Hepatocyte (in vitro differentiated cells): ENCODE measurements around the gene PRR36. TPM values are rescaled to one million over a fixed set of nuclear protein-coding genes. Genes with fewer than 3 reads are reported as not detected.

Source experiments
- DNase-seq: peaks from one replicate; pipeline ENCODE4 v3.0.0-alpha.2; 2016; ENCODE audit warnings: low spot score
- H2AFZ ChIP-seq: fragments of 200-600 bp; sonication (generic); 2 replicates; pipeline ENCODE4 v1.6.0; 2016; ENCODE audit warnings: antibody characterized with exemption, mild to moderate bottlenecking
- H3K27ac ChIP-seq: fragments of 200-600 bp; sonication (generic); 2 replicates; pipeline ENCODE4 v1.5.1; 2016; ENCODE audit warnings: mild to moderate bottlenecking
- H3K27me3 ChIP-seq: fragments of 200-600 bp; sonication (generic); 2 replicates; pipeline ENCODE4 v1.6.1; 2016
- H3K36me3 ChIP-seq: fragments of 200-600 bp; sonication (generic); replicated peaks from 2 replicates; pipeline ENCODE4 v1.5.1; 2016; ENCODE audit warnings: low read depth; ENCODE audit not compliant: insufficient read depth
- H3K4me1 ChIP-seq: fragments of 200-600 bp; sonication (generic); 2 replicates; pipeline ENCODE4 v1.5.1; 2016; ENCODE audit warnings: mild to moderate bottlenecking, moderate library complexity; ENCODE audit not compliant: insufficient read depth
- H3K4me2 ChIP-seq: fragments of 200-600 bp; sonication (generic); 2 replicates; pipeline ENCODE4 v1.6.0; 2016
- H3K4me3 ChIP-seq: fragments of 200-600 bp; sonication (generic); 2 replicates; pipeline ENCODE4 v1.5.1; 2016; ENCODE audit warnings: mild to moderate bottlenecking
- H3K79me2 ChIP-seq: fragments of 200-600 bp; sonication (generic); 2 replicates; pipeline ENCODE4 v1.6.0; 2017; ENCODE audit warnings: mild to moderate bottlenecking
- H3K9me2 ChIP-seq: fragments of 200-600 bp; sonication (generic); replicated peaks from 2 replicates; pipeline ENCODE4 v1.6.0; 2017; ENCODE audit warnings: mild to moderate bottlenecking; ENCODE audit not compliant: insufficient read depth
- H3K9me3 ChIP-seq: fragments of 200-600 bp; sonication (generic); 2 replicates; pipeline ENCODE4 v1.5.1; 2016; ENCODE audit warnings: low read depth, mild to moderate bottlenecking
- H4K20me1 ChIP-seq: fragments of 200-600 bp; sonication (generic); 2 replicates; pipeline ENCODE4 v1.6.0; 2016; ENCODE audit warnings: mild to moderate bottlenecking; ENCODE audit not compliant: insufficient read depth, poor library complexity, severe bottlenecking
- EZH2 ChIP-seq: fragments of 200-600 bp; sonication (generic); IDR thresholded peaks from 2 replicates; pipeline ENCODE4 v1.6.1; 2016; ENCODE audit warnings: antibody characterized with exemption, mild to moderate bottlenecking, borderline replicate concordance
- EZH2phosphoT487 ChIP-seq: fragments of 200-600 bp; sonication (generic); IDR thresholded peaks from one replicate; pipeline ENCODE4 v1.6.1; 2018; ENCODE audit warnings: antibody characterized with exemption, mild to moderate bottlenecking, low read depth, moderate library complexity; ENCODE audit not compliant: unreplicated experiment, severe bottlenecking
- WGBS: methylation state at CpG from one replicate; pipeline ENCODE4 v1.1.6; 2016; ENCODE audit warnings: low lambda C conversion rate; ENCODE audit errors: missing lambda C conversion rate; 5-methylcytosine and 5-hydroxymethylcytosine counted together
- polyA plus RNA-seq: library from polyadenylated mRNA; unstranded; fragments of >200 nt; fragmentation: Nextera tagmentation; extraction: Ambion mirVana; gene quantifications from 2 replicates; pipeline ENCODE4 v1.2.1, GENCODE V29; 2016
- total RNA-seq: library from RNA; depleted of rRNA; stranded (reverse); fragments of >200 nt; gene quantifications from 2 replicates; pipeline ENCODE4 v1.2.3, GENCODE V29; 2014
- TF ChIP-seq, protein P1 (sequence below): fragments of 200-600 bp; sonication (generic); IDR thresholded peaks from 2 replicates; pipeline ENCODE4 v1.5.1; 2016; ENCODE audit warnings: antibody characterized with exemption, mild to moderate bottlenecking; ENCODE audit not compliant: poor library complexity

The PRR36 gene
- total and polyA plus RNA-seq, 2 experiments from 2014 or later: 1.00 to 2.5 TPM

- H3K27ac ChIP-seq: no peak overlapping the region
- H3K4me2 ChIP-seq: no peak overlapping the region
- H2AFZ ChIP-seq: no peak overlapping the region
- TF ChIP-seq, protein P1, sequence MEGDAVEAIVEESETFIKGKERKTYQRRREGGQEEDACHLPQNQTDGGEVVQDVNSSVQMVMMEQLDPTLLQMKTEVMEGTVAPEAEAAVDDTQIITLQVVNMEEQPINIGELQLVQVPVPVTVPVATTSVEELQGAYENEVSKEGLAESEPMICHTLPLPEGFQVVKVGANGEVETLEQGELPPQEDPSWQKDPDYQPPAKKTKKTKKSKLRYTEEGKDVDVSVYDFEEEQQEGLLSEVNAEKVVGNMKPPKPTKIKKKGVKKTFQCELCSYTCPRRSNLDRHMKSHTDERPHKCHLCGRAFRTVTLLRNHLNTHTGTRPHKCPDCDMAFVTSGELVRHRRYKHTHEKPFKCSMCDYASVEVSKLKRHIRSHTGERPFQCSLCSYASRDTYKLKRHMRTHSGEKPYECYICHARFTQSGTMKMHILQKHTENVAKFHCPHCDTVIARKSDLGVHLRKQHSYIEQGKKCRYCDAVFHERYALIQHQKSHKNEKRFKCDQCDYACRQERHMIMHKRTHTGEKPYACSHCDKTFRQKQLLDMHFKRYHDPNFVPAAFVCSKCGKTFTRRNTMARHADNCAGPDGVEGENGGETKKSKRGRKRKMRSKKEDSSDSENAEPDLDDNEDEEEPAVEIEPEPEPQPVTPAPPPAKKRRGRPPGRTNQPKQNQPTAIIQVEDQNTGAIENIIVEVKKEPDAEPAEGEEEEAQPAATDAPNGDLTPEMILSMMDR: no peak
- no peaks in the 10 kb centered on the region for H4K20me1 ChIP-seq
- no peak for DNase-seq
- H3K9me3 ChIP-seq: no peaks in the 10 kb centered on the region
- H3K9me2 ChIP-seq: no peaks in the 10 kb centered on the region
- WGBS: 89% methylated on average over 18 of the region's 18 CpGs
- H3K4me3 ChIP-seq: no peak overlapping the region
- H3K36me3 ChIP-seq: no peaks in the 10 kb centered on the region
- H3K27me3 ChIP-seq: no peaks in the 10 kb centered on the region
- no peaks in the 10 kb centered on the region for H3K79me2 ChIP-seq
- no peaks in the 10 kb centered on the region for H3K4me1 ChIP-seq
Observed at GRCh38 chr19:7879111-7879807, 5.1 kb upstream of the PRR36 start.

GRCh38 chr19:7877249-7877836 lies 3.2 kb upstream of the PRR36 start:
- no peak overlapping the region for H3K27ac ChIP-seq
- 95% methylated on average over 6 of the region's 6 CpGs for WGBS
- no peaks in the 10 kb centered on the region for H3K9me2 ChIP-seq
- H3K4me2 ChIP-seq: no peak overlapping the region
- no peak overlapping the region for H3K4me3 ChIP-seq
- DNase-seq: no peak
- no peaks in the 10 kb centered on the region for H3K36me3 ChIP-seq
- no peak for TF ChIP-seq EZH2
- H3K79me2 ChIP-seq: no peaks in the 10 kb centered on the region
- H2AFZ ChIP-seq: no peak overlapping the region
- H4K20me1 ChIP-seq: no peaks in the 10 kb centered on the region
- H3K27me3 ChIP-seq: peaks cover 16% of the 10 kb centered on the region
- H3K4me1 ChIP-seq: peaks cover 4% of the 10 kb centered on the region
- no peaks in the 10 kb centered on the region for H3K9me3 ChIP-seq

DNA sequence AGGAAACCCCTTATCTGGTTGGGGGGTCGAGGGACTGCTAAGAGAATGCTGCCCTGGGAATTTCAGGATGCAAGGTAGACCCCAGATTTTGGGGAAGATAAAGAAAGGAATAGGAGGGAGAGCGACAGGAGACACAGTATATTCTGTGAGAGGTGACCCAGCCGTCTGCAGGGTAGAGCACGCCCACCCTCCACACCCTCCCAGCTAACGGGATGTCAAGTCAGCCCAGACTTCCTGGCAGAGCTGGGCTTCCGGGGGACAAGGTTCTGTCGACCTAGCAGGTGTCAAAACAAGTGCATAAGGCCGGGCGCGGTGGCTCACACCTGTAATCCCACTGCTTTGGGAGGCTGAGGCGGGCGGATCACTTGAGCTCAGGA lies 695 bp upstream of the PRR36 start:
- DNase-seq: no peak
- Histone ChIP-seq H3K9me2 (no peaks in the 10 kb centered on the region), H3K36me3 (no peaks in the 10 kb centered on the region), H3K4me2 (peak overlapping the region; percentile 91), H3K4me3 (no peak overlapping the region), H3K27me3 (peaks cover 17% of the 10 kb centered on the region), H3K9me3 (no peaks in the 10 kb centered on the region), H4K20me1 (no peaks in the 10 kb centered on the region), H3K79me2 (no peaks in the 10 kb centered on the region), H3K4me1 (peaks cover 4% of the 10 kb centered on the region), H3K27ac (no peak overlapping the region), H2AFZ (peak overlapping the region; percentile 13)
- WGBS: 56% methylated on average over 11 of the region's 12 CpGs
- TF ChIP-seq, protein P1: no peak
- TF ChIP-seq EZH2phosphoT487 (no peak), EZH2 (no peak)

GRCh38 chr19:7873304-7874075 lies 700 bp downstream of the PRR36 start:
- Histone ChIP-seq H2AFZ (peak overlapping the region; percentile 52), H3K4me1 (peaks cover 4% of the 10 kb centered on the region)
- TF ChIP-seq, protein P1: no peak
- TF ChIP-seq EZH2phosphoT487: no peak
- TF ChIP-seq EZH2: no peak

More at GRCh38 chr19:7873304-7874075, 700 bp downstream of the PRR36 start:
- peak overlapping the region; percentile 91 for H3K4me2 ChIP-seq
- peak; percentile 25 for DNase-seq
- peaks cover 17% of the 10 kb centered on the region for H3K27me3 ChIP-seq
- 38% methylated on average over 4 of the region's 53 CpGs for WGBS
- H3K79me2 ChIP-seq: no peaks in the 10 kb centered on the region
- H3K4me3 ChIP-seq: peak overlapping the region; percentile 27
- no peaks in the 10 kb centered on the region for H3K9me3 ChIP-seq
- H3K27ac ChIP-seq: no peak overlapping the region
- no peaks in the 10 kb centered on the region for H3K9me2 ChIP-seq
- H4K20me1 ChIP-seq: no peaks in the 10 kb centered on the region
- no peaks in the 10 kb centered on the region for H3K36me3 ChIP-seq
